Measurements from ENCODE around the gene SENP7. TPM values are rescaled to one million over a fixed set of nuclear protein-coding genes. Genes with fewer than 3 reads are reported as not detected.
"Not testable (repeated sequence)": the region's sequence is repeated elsewhere in the genome, so short reads cannot be mapped to it uniquely, and the experiment has no call there.

Gene SENP7
- total RNA-seq, 2 experiments from 2014 or later, result 9.6 to 11.4 TPM

- no peak for ATAC-seq
- intact Hi-C loops (cut with micrococcal nuclease), result no loop called here
- CTCF ChIA-PET, result no interaction called here
- Mint-ChIP-seq H3K4me1 (ENCODE audit: low read depth) (peaks cover 34% of the 10 kb centered on the region), H3K27ac (no peak overlapping the region), H3K36me3 (ENCODE audit: low read depth) (peaks cover 29% of the 10 kb centered on the region), H3K4me3 (no peak overlapping the region), H3K27me3 (no peaks in the 10 kb centered on the region), H3K9me3 (peaks cover 3% of the 10 kb centered on the region)
- TF ChIP-seq CTCF (IDR thresholded peaks at IDR 0.05), result no peak
- POLR2A ChIA-PET, result no interaction called here
- no peak for DNase-seq
Measured at GRCh38 chr3:101497803-101498202, 15.2 kb downstream of the SENP7 start.

- Mint-ChIP-seq H3K27ac (no peak overlapping the region), H3K36me3 (ENCODE audit: low read depth) (peaks cover 29% of the 10 kb centered on the region), H3K27me3 (no peaks in the 10 kb centered on the region), H3K4me3 (no peak overlapping the region), H3K4me1 (ENCODE audit: low read depth) (peaks cover 26% of the 10 kb centered on the region), H3K9me3 (peaks cover 3% of the 10 kb centered on the region)
- ATAC-seq (no peak), DNase-seq (no peak)
- TF ChIP-seq CTCF (IDR thresholded peaks at IDR 0.05), result no peak
- POLR2A ChIA-PET, result no interaction called here
- CTCF ChIA-PET, result no interaction called here
- intact Hi-C loops (cut with micrococcal nuclease), result no loop called here
Measured at GRCh38 chr3:101495552-101495951, 17.5 kb downstream of the SENP7 start.

- Mint-ChIP-seq H3K4me3 (no peak overlapping the region), H3K9me3 (peaks cover 9% of the 10 kb centered on the region), H3K27ac (peak overlapping the region; percentile 44), H3K4me1 (ENCODE audit: low read depth) (peaks cover 52% of the 10 kb centered on the region), H3K36me3 (ENCODE audit: low read depth) (peaks cover 45% of the 10 kb centered on the region), H3K27me3 (no peaks in the 10 kb centered on the region)
- ATAC-seq, result no peak
- intact Hi-C loops (cut with micrococcal nuclease), result no loop called here
- POLR2A ChIA-PET, result interaction anchor here (0.6 kb wide), 1 partner anchor 82 kb away, joined by 3 read pairs; no protein-coding TSS in a partner anchor
- no peak for DNase-seq
- TF ChIP-seq CTCF (IDR thresholded peaks at IDR 0.05), result no peak
- CTCF ChIA-PET, result no interaction called here
Measured at GRCh38 chr3:101484805-101485620, 28.0 kb downstream of the SENP7 start.

GRCh38 chr3:101478980-101479379 lies 34.0 kb downstream of the SENP7 start:
- TF ChIP-seq CTCF (IDR thresholded peaks at IDR 0.05), result no peak
- Mint-ChIP-seq H3K4me1 (ENCODE audit: low read depth) (peaks cover 33% of the 10 kb centered on the region), H3K27ac (no peak overlapping the region), H3K4me3 (no peak overlapping the region), H3K36me3 (ENCODE audit: low read depth) (peaks cover 51% of the 10 kb centered on the region), H3K9me3 (peaks cover 13% of the 10 kb centered on the region), H3K27me3 (no peaks in the 10 kb centered on the region)
- DNase-seq, result no peak
- POLR2A ChIA-PET, result interaction anchor here (0.5 to 0.6 kb wide), 2 partner anchors 36 to 49 kb away, joined by 3 to 4 read pairs; no protein-coding TSS in a partner anchor
- ATAC-seq, result no peak
- intact Hi-C loops (cut with micrococcal nuclease), result no loop called here
- CTCF ChIA-PET, result interaction anchor here (0.6 to 1.0 kb wide), 2 partner anchors 404 to 763 kb away, joined by 3 read pairs; no protein-coding TSS in a partner anchor

GRCh38 chr3:101474841-101475552 lies 38.0 kb downstream of the SENP7 start:
- CTCF ChIA-PET; H3K9me3 Mint-ChIP-seq; intact Hi-C loops (cut with micrococcal nuclease); H3K4me3 Mint-ChIP-seq; POLR2A ChIA-PET; H3K27ac Mint-ChIP-seq; ATAC-seq; DNase-seq; H3K27me3 Mint-ChIP-seq: not testable (repeated sequence)
- Mint-ChIP-seq H3K4me1 (ENCODE audit: low read depth) (peaks cover 31% of the 10 kb centered on the region), H3K36me3 (ENCODE audit: low read depth) (peaks cover 48% of the 10 kb centered on the region)

GRCh38 chr3:101468676-101469075 lies 44.3 kb downstream of the SENP7 start:
- intact Hi-C loops (cut with micrococcal nuclease); H3K4me3 Mint-ChIP-seq; POLR2A ChIA-PET; ATAC-seq; DNase-seq; H3K27ac Mint-ChIP-seq; H3K9me3 Mint-ChIP-seq; H3K27me3 Mint-ChIP-seq: not testable (repeated sequence)
- H3K36me3 Mint-ChIP-seq (ENCODE audit: low read depth), result peaks cover 22% of the 10 kb centered on the region
- H3K4me1 Mint-ChIP-seq (ENCODE audit: low read depth), result peaks cover 61% of the 10 kb centered on the region
- CTCF ChIA-PET, result interaction anchor here (1.4 kb wide), 1 partner anchor 105 kb away, joined by 3 read pairs; the partner anchor contains the start of gene PCNP

GRCh38 chr3:101467310-101467663 lies 45.7 kb downstream of the SENP7 start:
- H3K27me3 Mint-ChIP-seq; ATAC-seq; H3K27ac Mint-ChIP-seq; H3K9me3 Mint-ChIP-seq; H3K4me3 Mint-ChIP-seq; DNase-seq; CTCF ChIA-PET; intact Hi-C loops (cut with micrococcal nuclease): not testable (repeated sequence)
- Mint-ChIP-seq H3K4me1 (ENCODE audit: low read depth) (peaks cover 60% of the 10 kb centered on the region), H3K36me3 (ENCODE audit: low read depth) (peaks cover 15% of the 10 kb centered on the region)
- POLR2A ChIA-PET, result interaction anchor here (0.6 kb wide), 1 partner anchor 372 kb away, joined by 3 read pairs; no protein-coding TSS in a partner anchor

Data from activated CD8-positive, alpha-beta T cell treated with anti-CD3 and anti-CD28 coated beads for 36 hours (primary cell).